SK-N-SH (cell line): ENCODE data around the gene OR8G5. TPM values are rescaled to one million over a fixed set of nuclear protein-coding genes. Genes with fewer than 3 reads are reported as not detected.

ENCODE experiments used
- CTCF ChIA-PET: fragments of 300-600, 350-600 bp; formaldehyde crosslinking; extraction: SDS; loops from one replicate; lab custom pipeline; 2021; lab: Yijun Ruan, JAX
- POLR2A ChIA-PET: fragments of 350-600 bp; sonication (Branson Sonifier 250); formaldehyde crosslinking; extraction: SDS; loops from one replicate; lab custom pipeline; 2020; ENCODE audit warnings: antibody characterized with exemption, inconsistent platforms; lab: Yijun Ruan, JAX
- DNase-seq: peaks from one replicate; pipeline ENCODE4 v3.0.0; 2012
- H2AFZ ChIP-seq: fragments of 200-600 bp; sonication (generic); 2 replicates; pipeline ENCODE4 v1.8.1; 2016; ENCODE audit warnings: antibody characterized with exemption, mild to moderate bottlenecking, low read depth
- H3F3A ChIP-seq: fragments of 200-600 bp; sonication (generic); replicated peaks from 2 replicates; pipeline ENCODE3; 2016; ENCODE audit warnings: antibody characterized with exemption, mild to moderate bottlenecking; ENCODE audit not compliant: insufficient read depth
- H3K27ac ChIP-seq, 2 experiments: fragments of 200-500 bp in 1 of 2; fragments of 200-600 bp in 1 of 2; sonication (Bioruptor generic) in 1 of 2; sonication (generic), shearing (Covaris generic) in 1 of 2; 2 replicates each; pipeline versions ENCODE4 v1.5.1 to v1.6.1; 2014 to 2016; ENCODE audit warnings: low read depth in 2 of 2, inconsistent platforms in 1 of 2, low read length in 1 of 2, mild to moderate bottlenecking in 1 of 2, mixed read lengths in 1 of 2
- H3K27me3 ChIP-seq: fragments of 200-600 bp; sonication (generic), shearing (Covaris generic); 2 replicates; pipeline ENCODE4 v1.6.1; 2016; ENCODE audit warnings: mixed run types; ENCODE audit not compliant: insufficient read depth
- H3K36me3 ChIP-seq, 2 experiments: fragments of 200-500 bp in 1 of 2; fragments of 200-600 bp in 1 of 2; sonication (Bioruptor generic) in 1 of 2; sonication (generic) in 1 of 2; replicated peaks in 1 of 2; 2 replicates each; pipeline versions ENCODE3 to v1.5.1; 2014 to 2016; ENCODE audit warnings: low read length in 1 of 2, mild to moderate bottlenecking in 1 of 2; ENCODE audit not compliant: insufficient read depth in 2 of 2, control insufficient read depth in 1 of 2
- H3K4me1 ChIP-seq, 2 experiments: fragments of 200-500 bp in 1 of 2; fragments of 200-600 bp in 1 of 2; sonication (Bioruptor generic) in 1 of 2; sonication (generic), shearing (Covaris generic) in 1 of 2; 2 replicates each; pipeline versions ENCODE4 v1.5.1 to v1.6.1; 2014 to 2016; ENCODE audit warnings: low read depth in 1 of 2, low read length in 1 of 2, mixed run types in 1 of 2; ENCODE audit not compliant: insufficient read depth in 2 of 2, control insufficient read depth in 1 of 2
- H3K4me2 ChIP-seq: fragments of 200-600 bp; sonication (generic), shearing (Covaris generic); 2 replicates; pipeline ENCODE4 v1.6.1; 2017; ENCODE audit warnings: mixed run types
- H3K4me3 ChIP-seq, 2 experiments: fragments of 200-500 bp in 1 of 2; fragments of 200-600 bp in 1 of 2; sonication (Bioruptor generic) in 1 of 2; sonication (generic), shearing (Covaris generic) in 1 of 2; 2 replicates each; pipeline versions ENCODE4 v1.5.1 to v1.8.1; 2014 to 2016; ENCODE audit warnings: low read depth in 2 of 2, inconsistent platforms in 1 of 2, low read length in 1 of 2, mild to moderate bottlenecking in 1 of 2, mixed read lengths in 1 of 2, moderate library complexity in 1 of 2
- H3K79me2 ChIP-seq: fragments of 200-600 bp; sonication (generic); 2 replicates; pipeline ENCODE4 v1.8.1; 2017; ENCODE audit warnings: mild to moderate bottlenecking; ENCODE audit not compliant: insufficient read depth
- H3K9ac ChIP-seq: fragments of 200-600 bp; sonication (generic); 2 replicates; pipeline ENCODE4 v1.6.1; 2017; ENCODE audit warnings: mixed run types
- H3K9me2 ChIP-seq: fragments of 200-600 bp; sonication (generic); 2 replicates; pipeline ENCODE4 v1.6.1; 2017; ENCODE audit warnings: mixed run types
- H3K9me3 ChIP-seq: fragments of 200-600 bp; sonication (generic); 2 replicates; pipeline ENCODE4 v1.6.1; 2017; ENCODE audit warnings: mixed run types, mild to moderate bottlenecking, moderate library complexity
- H4K20me1 ChIP-seq: fragments of 200-600 bp; sonication (generic); 2 replicates; pipeline ENCODE4 v1.6.1; 2017; ENCODE audit warnings: mild to moderate bottlenecking, mixed run types; ENCODE audit not compliant: insufficient read depth
- CHD2 ChIP-seq: fragments of 150-350 bp; IDR thresholded peaks from 2 replicates; pipeline ENCODE4 v1.6.1; 2018; ENCODE audit warnings: low read length; ENCODE audit not compliant: partially characterized antibody
- EP300 ChIP-seq, 2 experiments: IDR thresholded peaks; 2 replicates each; pipeline versions ENCODE4 v1.4.0 to v1.6.1; 2012; ENCODE audit warnings: borderline replicate concordance in 1 of 2, low read depth in 1 of 2, low read length in 1 of 2
- EZH2phosphoT487 ChIP-seq: fragments of 200-600 bp; sonication (generic); IDR thresholded peaks from 2 replicates; pipeline ENCODE4 v1.6.1; 2017; ENCODE audit warnings: low read depth, mixed run types, mild to moderate bottlenecking, antibody characterized with exemption, moderate library complexity, borderline replicate concordance
- FOSL2 ChIP-seq: IDR thresholded peaks from 2 replicates; pipeline ENCODE4 v1.4.0; 2012; ENCODE audit warnings: low read depth, mild to moderate bottlenecking, moderate library complexity, borderline replicate concordance
- FOXJ3 ChIP-seq: sonication (generic); formaldehyde crosslinking; IDR thresholded peaks from 2 replicates; pipeline ENCODE4 v1.5.1; 2020; ENCODE audit warnings: mild to moderate bottlenecking, missing genetic modification reagents
- IRF3 ChIP-seq: fragments of 150-350 bp; IDR thresholded peaks from 2 replicates; pipeline ENCODE4 v1.6.1; 2016; ENCODE audit warnings: mild to moderate bottlenecking, low read depth, low read length
- NFIC ChIP-seq: IDR thresholded peaks from 2 replicates; pipeline ENCODE4 v1.4.0; 2012; ENCODE audit warnings: borderline replicate concordance
- POLR2AphosphoS5 ChIP-seq: IDR thresholded peaks from 2 replicates; pipeline ENCODE4 v1.6.1; 2012; ENCODE audit warnings: low read depth, low read length
- RAD21 ChIP-seq: IDR thresholded peaks from 2 replicates; pipeline ENCODE4 v1.6.1; 2012; ENCODE audit warnings: mild to moderate bottlenecking, low read length
- REST ChIP-seq: IDR thresholded peaks from 2 replicates; pipeline ENCODE4 v1.6.1; 2012; ENCODE audit warnings: mild to moderate bottlenecking, low read depth, low read length, moderate library complexity
- SIN3A ChIP-seq: IDR thresholded peaks from 2 replicates; pipeline ENCODE4 v1.6.1; 2012; ENCODE audit warnings: low read depth, mild to moderate bottlenecking, low read length, moderate library complexity, borderline replicate concordance
- SMC3 ChIP-seq: IDR thresholded peaks from 2 replicates; pipeline ENCODE4 v1.6.1; 2012; ENCODE audit warnings: low read depth, low read length, improper control_type of control experiment
- TAF1 ChIP-seq: IDR thresholded peaks from 2 replicates; pipeline ENCODE4 v1.6.1; 2012; ENCODE audit warnings: low read depth, mild to moderate bottlenecking, low read length, moderate library complexity, borderline replicate concordance
- TCF12 ChIP-seq: IDR thresholded peaks from 2 replicates; pipeline ENCODE4 v1.4.0; 2012
- USF2 ChIP-seq: fragments of 150-350 bp; IDR thresholded peaks from 2 replicates; pipeline ENCODE4 v1.6.1; 2017; ENCODE audit warnings: antibody characterized with exemption, low read length, low read depth, borderline replicate concordance
- WGBS: methylation state at CpG from one replicate; pipeline ENCODE4 v1.1.6; 2017; ENCODE audit warnings: low lambda C conversion rate; 5-methylcytosine and 5-hydroxymethylcytosine counted together
- polyA plus RNA-seq, 3 experiments: library from polyadenylated mRNA; depleted of rRNA; stranded (reverse); fragments of >200 nt; gene quantifications; 2 replicates each; pipeline ENCODE4 v1.2.3, GENCODE V29; 2012
- TF ChIP-seq, protein P1 (sequence below): IDR thresholded peaks from 2 replicates; pipeline ENCODE4 v1.4.0; 2012; ENCODE audit warnings: low read depth, borderline replicate concordance

OR8G5 gene
- polyA plus RNA-seq, 1 of the 3 experiments (the other 2 are of a cell fraction) = not detected

- ChIA-PET CTCF (no interaction called here), POLR2A (no interaction called here)
- Histone ChIP-seq H3K79me2 (no peaks in the 10 kb centered on the region), H3K9me2 (no peaks in the 10 kb centered on the region), H3K27me3 (no peaks in the 10 kb centered on the region), H3K9me3 (no peaks in the 10 kb centered on the region), H2AFZ (no peak overlapping the region), H3F3A (no peaks in the 10 kb centered on the region), H3K27ac (no peak overlapping the region), H3K36me3 (no peaks in the 10 kb centered on the region), H3K4me1 (no peaks in the 10 kb centered on the region), H4K20me1 (no peaks in the 10 kb centered on the region), H3K4me2 (no peak overlapping the region), H3K4me3 (no peak overlapping the region), H3K9ac (no peak overlapping the region)
- TF ChIP-seq FOSL2 (no peak), CHD2 (no peak), REST (no peak), POLR2AphosphoS5 (no peak), TAF1 (no peak), EZH2phosphoT487 (no peak), FOXJ3 (CRISPR knock-in tag) (no peak), SIN3A (no peak), SMC3 (no peak)
- TF ChIP-seq, protein P1, sequence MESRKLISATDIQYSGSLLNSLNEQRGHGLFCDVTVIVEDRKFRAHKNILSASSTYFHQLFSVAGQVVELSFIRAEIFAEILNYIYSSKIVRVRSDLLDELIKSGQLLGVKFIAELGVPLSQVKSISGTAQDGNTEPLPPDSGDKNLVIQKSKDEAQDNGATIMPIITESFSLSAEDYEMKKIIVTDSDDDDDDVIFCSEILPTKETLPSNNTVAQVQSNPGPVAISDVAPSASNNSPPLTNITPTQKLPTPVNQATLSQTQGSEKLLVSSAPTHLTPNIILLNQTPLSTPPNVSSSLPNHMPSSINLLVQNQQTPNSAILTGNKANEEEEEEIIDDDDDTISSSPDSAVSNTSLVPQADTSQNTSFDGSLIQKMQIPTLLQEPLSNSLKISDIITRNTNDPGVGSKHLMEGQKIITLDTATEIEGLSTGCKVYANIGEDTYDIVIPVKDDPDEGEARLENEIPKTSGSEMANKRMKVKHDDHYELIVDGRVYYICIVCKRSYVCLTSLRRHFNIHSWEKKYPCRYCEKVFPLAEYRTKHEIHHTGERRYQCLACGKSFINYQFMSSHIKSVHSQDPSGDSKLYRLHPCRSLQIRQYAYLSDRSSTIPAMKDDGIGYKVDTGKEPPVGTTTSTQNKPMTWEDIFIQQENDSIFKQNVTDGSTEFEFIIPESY = no peak
- WGBS = 6% methylated on average over 1 of the region's 1 CpG
- no peak for DNase-seq
Observed at GRCh38 chr11:124276081-124276480, 19.9 kb downstream of the OR8G5 start.

GRCh38 chr11:124277207-124277606, 21.0 kb downstream of the OR8G5 start:
- Histone ChIP-seq H3K27ac (no peak overlapping the region), H3K9ac (no peak overlapping the region), H3F3A (no peaks in the 10 kb centered on the region), H3K36me3 (no peaks in the 10 kb centered on the region), H2AFZ (no peak overlapping the region), H3K4me1 (no peaks in the 10 kb centered on the region), H3K79me2 (no peaks in the 10 kb centered on the region), H3K27me3 (no peaks in the 10 kb centered on the region), H3K4me3 (no peak overlapping the region), H3K4me2 (no peak overlapping the region), H3K9me2 (no peaks in the 10 kb centered on the region), H4K20me1 (no peaks in the 10 kb centered on the region), H3K9me3 (no peaks in the 10 kb centered on the region)
- ChIA-PET CTCF (no interaction called here), POLR2A (no interaction called here)
- DNase-seq = no peak
- WGBS = 4% methylated on average over 3 of the region's 3 CpGs
- TF ChIP-seq IRF3 = no peak
- TF ChIP-seq POLR2AphosphoS5 = no peak
- TF ChIP-seq, protein P1 = no peak
- no peak for TF ChIP-seq NFIC
- no peak for TF ChIP-seq USF2
- TF ChIP-seq TCF12 = no peak
- no peak for TF ChIP-seq RAD21
- TF ChIP-seq EP300 (IDR thresholded peaks at IDR 0.05; ENCODE audit: borderline replicate concordance in 1 of 2, low read depth in 1 of 2, low read length in 1 of 2) = no peak
